Small intestine (tissue), 7 donors: ENCODE results near the gene PEAK1. TPM values are rescaled to one million over a fixed set of nuclear protein-coding genes. Genes with fewer than 3 reads are reported as not detected.
"Not testable (repeated sequence)": the region's sequence is repeated elsewhere in the genome, so short reads cannot be mapped to it uniquely, and the experiment has no call there.

Experiments used
- DNase-seq, 2 donors: peaks; one replicate each; pipeline versions ENCODE4 v3.0.0 to v3.0.0-alpha.2; 2013
- FAIRE-seq: peaks from 2 replicates; lab custom pipeline; 2012; peaks lifted over from hg19 to GRCh38; lab: Jason Lieb, UNC
- H3K27ac ChIP-seq, 3 donors: one replicate each; pipeline ENCODE4 v1.5.1; 2013; ENCODE audit warnings: low read length in 2 of 3, mild to moderate bottlenecking in 2 of 3, control low read depth in 1 of 3, inconsistent platforms in 1 of 3, low read depth in 1 of 3, moderate library complexity in 1 of 3
- H3K27me3 ChIP-seq, 3 donors: one replicate each; pipeline ENCODE4 v1.6.1; 2013; ENCODE audit warnings: low read length in 3 of 3, inconsistent platforms in 1 of 3; ENCODE audit not compliant: control insufficient read depth in 3 of 3, insufficient read depth in 3 of 3
- H3K36me3 ChIP-seq, 3 donors: one replicate each; pipeline ENCODE4 v1.6.1; 2013; ENCODE audit warnings: low read length in 3 of 3, inconsistent platforms in 1 of 3, low read depth in 1 of 3, mild to moderate bottlenecking in 1 of 3, moderate library complexity in 1 of 3; ENCODE audit not compliant: control insufficient read depth in 3 of 3, insufficient read depth in 2 of 3
- H3K4me1 ChIP-seq, 3 donors: one replicate each; pipeline ENCODE4 v1.6.1; 2013; ENCODE audit warnings: low read length in 2 of 3, inconsistent platforms in 1 of 3, low read depth in 1 of 3, mild to moderate bottlenecking in 1 of 3, moderate library complexity in 1 of 3; ENCODE audit not compliant: control insufficient read depth in 3 of 3, insufficient read depth in 2 of 3
- H3K4me3 ChIP-seq, 3 donors: one replicate each; pipeline ENCODE4 v1.5.1; 2013; ENCODE audit warnings: low read length in 3 of 3, control low read depth in 1 of 3, inconsistent platforms in 1 of 3, low read depth in 1 of 3, mild to moderate bottlenecking in 1 of 3, moderate library complexity in 1 of 3
- H3K9me3 ChIP-seq, 2 donors: one replicate each; pipeline ENCODE4 v1.6.1; 2013; ENCODE audit warnings: low read depth in 1 of 2, low read length in 1 of 2; ENCODE audit not compliant: control insufficient read depth in 2 of 2, insufficient read depth in 1 of 2
- WGBS, 3 donors: extraction: QIAGEN DNeasy Blood & Tissue Kit; methylation state at CpG; one replicate each; pipeline ENCODE4 v1.1.7; 2013; 5-methylcytosine and 5-hydroxymethylcytosine counted together
- polyA plus RNA-seq, 4 donors: library from polyadenylated mRNA; stranded (reverse) in 3 of 4; unstranded in 1 of 4; fragments of 200-250 nt in 3 of 4; fragments of 120-200 nt in 1 of 4; gene quantifications; one replicate each; pipeline versions ENCODE4 v1.2.1 to v1.2.3, GENCODE V29; 2013
- donor health status: healthy with polysubstance abuse.
- donor health status: control.
- donor health status: control.
- donor health status: Bipolar disorder and iron deficiency.
- donor health status: healthy.

The PEAK1 gene
- polyA plus RNA-seq, 4 donors: 1.4 to 24.8 (median 5.3) TPM

DNA sequence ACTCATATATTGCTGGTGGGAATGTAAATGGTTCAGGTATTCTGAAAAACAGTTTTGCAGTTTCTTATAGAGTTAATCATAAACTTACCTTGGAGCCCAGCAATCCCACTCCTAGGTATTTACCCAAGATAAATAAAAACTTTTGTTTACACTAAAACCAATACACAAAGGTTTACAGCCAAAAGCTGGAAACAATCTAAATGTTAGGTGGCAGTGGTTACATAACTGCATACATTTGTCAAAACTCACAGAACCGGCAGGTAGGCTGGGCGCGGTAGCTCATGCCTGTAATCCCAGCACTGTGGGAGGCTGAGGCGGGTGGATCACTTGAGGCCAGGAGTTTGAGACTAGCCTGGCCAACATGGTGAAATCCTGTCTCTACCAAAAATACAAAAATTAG lies 235.6 kb downstream of the PEAK1 start:
- not testable (repeated sequence) for H3K9me3 ChIP-seq, H3K27me3 ChIP-seq, FAIRE-seq, H3K4me3 ChIP-seq, DNase-seq, H3K36me3 ChIP-seq, H3K27ac ChIP-seq
- WGBS, 3 donors: 74 to 90% (median 79%) methylated on average over 4 of the region's 4 CpGs
- peaks cover 8 to 30% (median 16%) of the 10 kb centered on the region in 3 donors for H3K4me1 ChIP-seq

DNA sequence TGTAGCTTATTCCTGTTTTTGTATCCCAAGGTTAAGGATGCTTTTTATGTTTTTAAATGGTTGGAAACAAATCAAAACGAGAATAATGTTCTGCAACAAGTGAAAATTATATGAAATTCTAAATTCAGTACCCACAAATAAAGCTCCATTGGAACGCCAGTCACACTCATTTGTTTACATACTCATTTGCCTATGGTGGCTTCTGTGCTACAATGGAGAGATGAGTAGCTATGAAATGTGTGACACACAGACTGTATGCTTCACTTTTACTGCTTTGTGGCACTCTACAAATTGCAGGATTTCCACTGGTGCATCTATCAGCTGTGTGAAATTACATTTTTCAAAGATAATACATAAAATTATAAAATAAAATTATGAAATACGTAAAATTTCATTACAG lies 236.8 kb downstream of the PEAK1 start:
- H3K27ac ChIP-seq: no peak overlapping the region
- H3K4me1 ChIP-seq: peaks cover 12 to 37% (median 23%) of the 10 kb centered on the region in 3 donors
- DNase-seq (no peak), FAIRE-seq (no peak)
- peaks cover 0 to 9% (median 2%) of the 10 kb centered on the region in 3 donors for H3K36me3 ChIP-seq
- 84 to 92% (median 91%) methylated on average over 3 of the region's 3 CpGs for WGBS, 3 donors
- H3K4me3 ChIP-seq: no peak overlapping the region
- no peaks in the 10 kb centered on the region for H3K27me3 ChIP-seq
- H3K9me3 ChIP-seq: no peaks in the 10 kb centered on the region

DNA sequence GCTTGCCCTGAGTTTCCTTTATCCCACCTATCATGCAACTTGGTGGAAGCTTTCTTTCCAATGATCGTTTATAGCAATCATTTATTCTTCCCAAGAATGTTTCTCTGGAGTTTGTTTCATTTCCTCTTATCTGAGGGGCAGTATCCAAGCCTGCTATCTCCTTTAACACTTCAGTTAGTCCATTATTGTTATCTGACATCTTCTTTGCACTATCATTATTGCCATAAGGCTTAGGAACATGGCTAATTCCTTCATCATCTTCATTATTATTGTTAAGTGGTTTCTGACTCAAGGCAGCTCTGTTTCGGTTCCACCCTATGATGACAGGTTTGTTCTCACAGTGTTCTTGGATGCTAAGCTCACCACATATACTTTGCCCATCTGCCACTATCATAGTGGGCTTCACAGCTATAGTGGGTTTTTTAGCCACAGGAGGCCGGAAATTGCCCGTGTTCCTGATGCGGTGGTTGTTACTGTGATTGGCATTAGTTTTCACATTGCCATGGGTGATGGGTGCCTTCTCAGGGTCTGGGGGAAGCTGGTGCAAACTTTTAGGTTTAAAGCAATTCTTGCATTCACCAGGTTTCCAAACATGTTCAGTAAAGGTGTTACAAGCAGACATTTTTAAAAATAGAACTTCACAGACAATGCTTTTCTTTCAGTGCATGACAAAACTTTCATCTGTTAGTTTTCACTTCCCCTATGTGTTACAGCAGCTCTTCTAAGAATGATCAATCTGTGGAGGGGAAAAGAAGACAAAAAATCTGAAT lies 238.4 kb downstream of the PEAK1 start:
- H3K27ac ChIP-seq: peak overlapping the region in 1 of 3 donors; percentile 34
- WGBS, 3 donors: 70 to 89% (median 81%) methylated on average over 5 of the region's 5 CpGs
- H3K27me3 ChIP-seq: no peaks in the 10 kb centered on the region
- no peak overlapping the region for H3K4me3 ChIP-seq
- peaks cover 6 to 26% (median 15%) of the 10 kb centered on the region in 3 donors for H3K4me1 ChIP-seq
- no peaks in the 10 kb centered on the region for H3K9me3 ChIP-seq
- peaks cover 0 to 11% (median 2%) of the 10 kb centered on the region in 3 donors for H3K36me3 ChIP-seq
- FAIRE-seq (no peak), DNase-seq (peak in 1 of 2 donors; percentile 12)

DNA sequence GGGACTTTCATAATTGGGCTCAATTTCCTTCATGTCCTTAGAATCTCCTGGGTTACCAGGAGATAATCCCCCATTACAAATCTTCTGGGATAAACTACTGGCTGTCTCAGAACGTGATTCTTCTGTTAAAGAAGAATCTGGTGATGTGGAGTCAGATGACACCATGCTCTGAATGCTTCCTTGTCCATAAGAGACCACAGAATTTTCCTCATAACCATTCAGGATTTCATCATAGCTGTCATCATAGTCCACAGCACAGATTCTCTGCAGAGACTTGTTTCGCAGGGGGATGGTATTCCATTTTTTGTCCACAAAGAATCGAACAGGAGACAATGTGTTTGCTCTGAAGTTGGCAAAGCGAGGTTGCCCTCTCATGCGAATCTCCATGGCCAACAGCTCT lies 239.1 kb downstream of the PEAK1 start:
- Histone ChIP-seq H3K9me3 (no peaks in the 10 kb centered on the region), H3K27ac (peak overlapping the region in 1 of 3 donors; percentile 34), H3K27me3 (no peaks in the 10 kb centered on the region), H3K4me3 (no peak overlapping the region), H3K36me3 (peaks cover 0 to 11% (median 2%) of the 10 kb centered on the region in 3 donors), H3K4me1 (peaks cover 6 to 25% (median 15%) of the 10 kb centered on the region in 3 donors)
- 91 to 95% (median 94%) methylated on average over 5 of the region's 5 CpGs for WGBS, 3 donors
- DNase-seq: no peak
- no peak for FAIRE-seq

DNA sequence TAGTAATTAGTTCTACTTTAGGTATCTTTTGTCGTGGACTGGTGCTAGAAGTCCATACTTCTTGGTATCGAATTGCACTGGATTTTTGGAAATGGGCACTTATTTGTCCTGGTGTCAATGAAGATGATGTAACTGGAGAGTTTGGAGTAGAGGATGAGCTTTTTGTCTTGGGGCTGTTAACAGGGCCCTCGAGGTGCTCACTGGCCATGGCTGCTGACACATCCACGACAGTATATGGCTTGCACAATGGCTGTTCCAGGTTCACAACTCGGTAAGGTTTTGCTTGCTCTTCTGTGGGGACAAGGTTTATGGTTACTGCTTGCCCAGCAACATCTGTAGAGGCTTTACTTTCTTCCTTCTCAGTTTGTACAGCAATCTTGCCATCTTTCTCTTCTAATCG lies 239.6 kb downstream of the PEAK1 start:
- Histone ChIP-seq H3K27me3 (no peaks in the 10 kb centered on the region), H3K4me1 (peaks cover 6 to 20% (median 15%) of the 10 kb centered on the region in 3 donors), H3K27ac (peak overlapping the region in 1 of 3 donors; percentile 53), H3K9me3 (no peaks in the 10 kb centered on the region), H3K4me3 (no peak overlapping the region), H3K36me3 (peaks cover 0 to 11% (median 2%) of the 10 kb centered on the region in 3 donors)
- 94 to 98% (median 96%) methylated on average over 6 of the region's 6 CpGs for WGBS, 3 donors
- DNase-seq: no peak
- no peak for FAIRE-seq

DNA sequence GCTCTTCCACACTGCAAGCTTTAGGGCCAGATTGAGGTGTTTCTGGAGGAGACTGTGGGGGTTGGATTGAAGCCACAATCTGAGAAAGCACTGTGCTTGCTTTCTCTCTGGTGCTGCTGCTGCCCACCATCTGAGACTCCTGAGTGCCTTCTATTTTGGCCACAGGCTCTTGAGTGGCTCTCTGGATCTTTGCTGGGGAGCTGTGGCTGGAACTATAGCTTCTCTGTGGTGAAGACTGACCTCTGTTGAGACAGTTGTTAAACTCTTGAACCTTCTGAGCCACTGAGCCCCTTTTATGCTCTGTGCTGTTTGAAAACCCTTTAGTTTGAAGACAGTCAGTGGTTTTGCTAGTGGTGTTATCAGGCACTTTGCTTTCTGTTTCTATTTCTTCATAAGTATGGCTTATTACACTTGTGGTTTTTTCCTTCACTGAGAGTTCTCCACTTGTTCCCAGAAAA lies 240.3 kb downstream of the PEAK1 start:
- Histone ChIP-seq H3K4me3 (no peak overlapping the region), H3K4me1 (peaks cover 6 to 18% (median 15%) of the 10 kb centered on the region in 3 donors), H3K27ac (peak overlapping the region in 2 of 3 donors; percentile 53 to 82), H3K36me3 (peaks cover 0 to 11% (median 2%) of the 10 kb centered on the region in 3 donors), H3K27me3 (no peaks in the 10 kb centered on the region), H3K9me3 (no peaks in the 10 kb centered on the region)
- peak; percentile 28 to 44 for DNase-seq
- FAIRE-seq: no peak

DNA sequence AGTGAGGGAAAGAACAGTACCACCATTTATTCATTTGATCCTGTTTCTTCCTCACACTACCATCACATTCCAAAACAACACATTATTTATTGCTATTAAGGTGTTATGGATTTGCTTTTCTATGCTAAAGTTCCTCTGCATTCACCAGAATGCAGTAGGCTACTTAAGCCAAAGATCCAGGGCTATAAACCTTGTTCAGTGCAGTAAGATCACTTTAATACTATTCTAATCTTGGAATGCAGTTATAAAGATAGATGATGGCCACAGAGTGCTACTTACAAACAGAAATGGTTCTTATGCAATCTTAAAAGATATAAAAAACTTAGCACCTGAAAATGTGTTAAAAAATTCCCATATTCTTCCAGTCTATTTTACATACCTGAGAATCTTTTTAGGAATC lies 241.5 kb downstream of the PEAK1 start:
- FAIRE-seq (no peak), DNase-seq (peak; percentile 26 to 48)
- Histone ChIP-seq H3K27ac (peak overlapping the region in 1 of 3 donors; percentile 46), H3K9me3 (no peaks in the 10 kb centered on the region), H3K36me3 (peaks cover 0 to 11% (median 2%) of the 10 kb centered on the region in 3 donors), H3K4me3 (no peak overlapping the region), H3K27me3 (no peaks in the 10 kb centered on the region), H3K4me1 (peaks cover 6 to 18% (median 15%) of the 10 kb centered on the region in 3 donors)

DNA sequence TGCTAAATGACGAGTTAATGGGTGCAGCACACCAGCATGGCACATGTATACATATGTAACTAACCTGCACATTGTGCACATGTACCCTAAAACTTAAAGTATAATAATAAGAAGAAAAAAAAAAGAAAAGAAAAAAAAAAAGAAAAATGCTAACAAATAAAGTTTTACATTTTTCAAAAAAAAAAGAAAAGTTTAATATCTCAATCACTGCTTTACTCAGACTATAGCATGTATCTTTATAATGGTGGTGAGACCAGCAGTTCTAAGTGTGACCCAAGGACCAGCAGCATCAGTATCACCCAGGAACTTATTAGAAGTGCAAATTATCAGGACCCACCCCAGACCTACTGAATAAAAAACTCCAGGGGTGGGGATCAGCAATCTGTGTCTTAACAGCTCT lies 243.8 kb downstream of the PEAK1 start:
- Histone ChIP-seq H3K4me1 (peaks cover 6 to 18% (median 15%) of the 10 kb centered on the region in 3 donors), H3K36me3 (peaks cover 0 to 11% (median 0%) of the 10 kb centered on the region in 3 donors)
- 100% methylated on average over 1 of the region's 1 CpG; no CpG with 5 or more reads in 1 of the 3 donors for WGBS, 3 donors
- not testable (repeated sequence) for H3K27ac ChIP-seq, H3K27me3 ChIP-seq, DNase-seq, H3K9me3 ChIP-seq, FAIRE-seq, H3K4me3 ChIP-seq
